DOHH2 (cell line): Measurements from ENCODE around the gene SERPINB7.

Experiments
- CTCF ChIP-seq: fragments of 200-600 bp; sonication (generic); IDR thresholded peaks from one replicate; pipeline ENCODE4 v1.5.1; 2014; ENCODE audit warnings: antibody characterized with exemption, mild to moderate bottlenecking, low read depth, low read length; ENCODE audit not compliant: poor library complexity, severe bottlenecking
- EZH2phosphoT487 ChIP-seq: fragments of 200-600 bp; sonication (generic); IDR thresholded peaks from 2 replicates; pipeline ENCODE4 v1.6.1; 2017; ENCODE audit warnings: borderline replicate concordance, mild to moderate bottlenecking, antibody characterized with exemption, low read length, moderate library complexity, mixed read lengths

DNA sequence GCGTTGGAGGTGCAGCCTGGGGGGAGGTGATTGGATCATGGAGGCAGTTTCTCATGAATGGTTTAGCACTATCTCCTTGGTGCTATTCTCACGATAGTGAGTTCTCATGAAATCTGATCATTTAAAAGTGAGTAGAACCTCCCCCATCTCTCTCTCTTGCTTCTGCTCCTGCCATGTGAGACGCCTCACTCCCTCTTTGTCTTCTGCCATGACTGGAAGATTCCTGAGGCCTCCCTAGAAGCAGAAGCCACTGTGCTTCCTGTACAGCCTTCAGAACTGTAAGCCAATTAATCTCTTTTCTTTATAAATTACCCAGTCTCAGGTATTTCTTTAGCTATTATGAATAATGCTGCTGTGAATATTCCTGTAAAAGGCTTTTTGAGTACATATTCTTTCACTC, 52.9 kb downstream of the SERPINB7 start:
- TF ChIP-seq CTCF (no peak), EZH2phosphoT487 (no peak)
